Chondrocyte (in vitro differentiated cells): ENCODE measurements around the gene GTF2B. TPM values are rescaled to one million over a fixed set of nuclear protein-coding genes. Genes with fewer than 3 reads are reported as not detected.

ENCODE experiments used
- DNase-seq: peaks from one replicate; pipeline ENCODE4 v3.0.0; 2021; ENCODE audit warnings: mixed read lengths, low spot score
- H3K27ac Mint-ChIP-seq: one replicate; pipeline ENCODE4 v1.8.0; 2021; ENCODE audit warnings: mild to moderate bottlenecking, moderate library complexity, mixed read lengths; ENCODE audit not compliant: unreplicated experiment
- H3K27me3 Mint-ChIP-seq: 2 replicates; pipeline ENCODE4 v1.8.0; 2021; ENCODE audit warnings: low read depth, mixed read lengths
- H3K36me3 Mint-ChIP-seq: 2 replicates; pipeline ENCODE4 v1.8.0; 2021; ENCODE audit warnings: low read depth, mixed read lengths
- H3K4me1 Mint-ChIP-seq: 2 replicates; pipeline ENCODE4 v1.8.0; 2021; ENCODE audit warnings: low read depth, mild to moderate bottlenecking, mixed read lengths
- H3K4me3 Mint-ChIP-seq: one replicate; pipeline ENCODE4 v1.8.0; 2021; ENCODE audit warnings: mild to moderate bottlenecking, moderate library complexity, mixed read lengths; ENCODE audit not compliant: unreplicated experiment
- H3K9me3 Mint-ChIP-seq: 2 replicates; pipeline ENCODE4 v1.8.0; 2021; ENCODE audit warnings: low read depth, mixed read lengths
- total RNA-seq: library from RNA; stranded (reverse); gene quantifications from 3 replicates; pipeline ENCODE4 v1.2.1, GENCODE V29; 2021
- TF ChIP-seq, protein P1 (sequence below): fragments of 200-600 bp; sonication (generic); IDR thresholded peaks from 2 replicates; pipeline ENCODE4 v1.5.0; 2021; ENCODE audit warnings: antibody characterized with exemption, mild to moderate bottlenecking, moderate library complexity

GTF2B gene
- total RNA-seq, 1 donor from 2014 or later, result 19.6 TPM

DNA sequence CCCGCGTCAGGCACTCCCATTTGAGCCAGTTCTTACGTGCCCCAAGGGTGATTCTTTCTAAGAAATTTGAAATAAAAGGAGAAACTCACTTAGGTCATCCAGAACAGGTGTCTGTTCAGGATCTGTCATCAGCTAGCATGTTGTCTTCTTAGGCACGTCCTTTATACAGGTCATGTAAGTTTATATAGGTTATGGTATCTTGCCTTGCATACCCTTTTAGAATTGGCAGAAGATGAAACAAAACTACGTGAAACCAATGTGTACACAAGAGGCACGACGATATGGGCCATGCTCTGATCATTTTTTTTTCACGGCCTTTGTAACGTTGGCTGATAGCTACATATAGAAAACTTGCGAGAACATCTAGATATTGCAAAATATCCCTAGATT lies 579 bp upstream of the GTF2B start:
- H3K9me3 Mint-ChIP-seq, result no peaks in the 10 kb centered on the region
- no peaks in the 10 kb centered on the region for H3K27me3 Mint-ChIP-seq
- peak overlapping the region; percentile 96 for H3K4me3 Mint-ChIP-seq
- H3K36me3 Mint-ChIP-seq, result no peaks in the 10 kb centered on the region
- H3K4me1 Mint-ChIP-seq, result peaks cover 30% of the 10 kb centered on the region
- peak overlapping the region; percentile 98 for H3K27ac Mint-ChIP-seq
- TF ChIP-seq, protein P1, sequence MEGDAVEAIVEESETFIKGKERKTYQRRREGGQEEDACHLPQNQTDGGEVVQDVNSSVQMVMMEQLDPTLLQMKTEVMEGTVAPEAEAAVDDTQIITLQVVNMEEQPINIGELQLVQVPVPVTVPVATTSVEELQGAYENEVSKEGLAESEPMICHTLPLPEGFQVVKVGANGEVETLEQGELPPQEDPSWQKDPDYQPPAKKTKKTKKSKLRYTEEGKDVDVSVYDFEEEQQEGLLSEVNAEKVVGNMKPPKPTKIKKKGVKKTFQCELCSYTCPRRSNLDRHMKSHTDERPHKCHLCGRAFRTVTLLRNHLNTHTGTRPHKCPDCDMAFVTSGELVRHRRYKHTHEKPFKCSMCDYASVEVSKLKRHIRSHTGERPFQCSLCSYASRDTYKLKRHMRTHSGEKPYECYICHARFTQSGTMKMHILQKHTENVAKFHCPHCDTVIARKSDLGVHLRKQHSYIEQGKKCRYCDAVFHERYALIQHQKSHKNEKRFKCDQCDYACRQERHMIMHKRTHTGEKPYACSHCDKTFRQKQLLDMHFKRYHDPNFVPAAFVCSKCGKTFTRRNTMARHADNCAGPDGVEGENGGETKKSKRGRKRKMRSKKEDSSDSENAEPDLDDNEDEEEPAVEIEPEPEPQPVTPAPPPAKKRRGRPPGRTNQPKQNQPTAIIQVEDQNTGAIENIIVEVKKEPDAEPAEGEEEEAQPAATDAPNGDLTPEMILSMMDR, result no peak
- no peak for DNase-seq

DNA sequence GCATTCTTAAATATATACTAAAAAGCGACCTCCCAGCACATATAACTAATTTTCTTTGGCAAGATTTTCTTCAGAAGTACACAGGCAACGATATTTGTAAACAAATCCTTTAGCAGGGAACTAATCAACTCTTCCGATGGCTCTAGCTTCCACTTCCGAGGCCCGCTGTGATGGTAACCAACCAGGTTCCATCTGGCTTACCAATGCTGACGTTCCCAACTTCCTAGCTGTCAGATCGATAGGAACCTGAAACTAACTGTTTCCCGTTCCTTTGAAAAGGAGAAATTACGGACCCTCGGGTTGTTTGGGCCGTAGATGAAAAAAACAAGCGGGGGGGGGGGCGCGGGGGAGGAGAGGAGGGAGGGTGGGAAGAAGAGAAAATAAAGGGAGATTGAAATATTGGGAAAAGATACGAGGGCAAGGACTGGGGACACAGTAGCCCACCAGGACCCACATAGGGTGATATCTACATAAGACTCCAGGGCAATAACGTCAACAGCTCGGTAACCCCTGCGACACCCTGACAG lies 513 bp downstream of the GTF2B start:
- no peak for DNase-seq
- TF ChIP-seq, protein P1, result no peak
- Mint-ChIP-seq H3K4me3 (peak overlapping the region; percentile 96), H3K36me3 (peaks cover 3% of the 10 kb centered on the region), H3K27me3 (no peaks in the 10 kb centered on the region), H3K4me1 (peaks cover 30% of the 10 kb centered on the region), H3K27ac (peak overlapping the region; percentile 98), H3K9me3 (no peaks in the 10 kb centered on the region)

DNA sequence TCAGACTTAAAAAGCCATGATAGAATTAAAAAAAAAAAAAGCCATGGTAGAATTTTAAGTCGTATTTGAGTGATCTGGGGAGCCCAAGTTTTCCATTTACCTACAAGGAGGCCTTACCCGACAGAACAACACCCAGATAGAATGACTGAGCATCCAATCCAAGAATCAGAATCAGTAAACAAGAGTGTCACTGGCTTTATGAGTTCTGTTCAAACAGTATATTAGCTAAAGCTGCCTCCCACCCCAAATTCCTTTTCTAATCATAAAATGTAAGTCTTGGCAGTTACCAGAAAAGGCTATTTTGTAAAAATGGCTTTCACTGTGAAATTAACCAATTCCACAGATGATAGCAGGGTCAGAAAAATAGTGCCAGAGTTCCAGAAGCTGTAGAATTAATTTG lies 1.2 kb downstream of the GTF2B start:
- Mint-ChIP-seq H3K4me3 (peak overlapping the region; percentile 96), H3K27ac (peak overlapping the region; percentile 98)
- TF ChIP-seq, protein P1, result no peak

DNA sequence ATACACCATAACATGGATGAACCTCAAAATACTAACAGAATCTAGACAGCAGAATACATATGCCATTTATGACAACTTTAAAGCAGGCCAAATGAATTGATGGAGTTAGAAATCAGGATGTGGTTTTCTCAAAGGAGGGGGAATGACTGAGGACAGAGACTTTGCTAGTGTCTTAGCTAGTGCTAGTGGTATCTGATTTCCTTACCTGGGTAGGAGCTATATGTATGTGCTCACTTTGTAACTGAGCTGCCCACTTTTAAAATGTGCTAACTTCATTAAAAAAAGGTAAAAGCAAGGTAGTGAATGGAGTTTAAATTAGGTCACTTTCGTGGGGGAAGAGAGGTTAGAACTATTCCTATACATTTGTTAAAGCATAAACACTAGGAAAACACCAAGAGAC lies 2.6 kb downstream of the GTF2B start:
- no peak for DNase-seq
- TF ChIP-seq, protein P1, result no peak
- Mint-ChIP-seq H3K27me3 (no peaks in the 10 kb centered on the region), H3K4me1 (peaks cover 30% of the 10 kb centered on the region), H3K9me3 (no peaks in the 10 kb centered on the region), H3K27ac (no peak overlapping the region), H3K36me3 (peaks cover 5% of the 10 kb centered on the region), H3K4me3 (no peak overlapping the region)

More for the DNA sequence above, 1.2 kb downstream of the GTF2B start:
- Mint-ChIP-seq H3K36me3 (peaks cover 3% of the 10 kb centered on the region), H3K9me3 (no peaks in the 10 kb centered on the region), H3K4me1 (peaks cover 30% of the 10 kb centered on the region), H3K27me3 (no peaks in the 10 kb centered on the region)
- DNase-seq, result no peak

DNA sequence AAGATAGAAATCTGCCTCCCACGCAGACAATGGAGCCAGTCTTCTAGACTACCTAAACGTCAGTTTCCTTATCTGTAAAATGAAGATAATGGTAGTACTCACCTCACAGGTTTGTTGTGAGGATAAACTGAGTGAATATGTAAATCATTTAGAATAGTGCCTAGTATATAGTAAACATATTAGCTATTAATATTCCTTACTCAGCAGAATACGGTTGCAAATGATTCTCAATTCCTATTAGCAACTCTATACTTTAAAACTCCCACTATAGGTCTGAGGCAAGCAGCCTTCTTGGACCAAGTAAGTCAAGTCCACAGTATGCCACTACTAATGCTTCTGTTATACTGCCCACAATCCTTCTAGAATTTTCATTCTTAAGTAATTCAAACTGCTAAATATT lies 5.4 kb downstream of the GTF2B start:
- Mint-ChIP-seq H3K4me3 (no peak overlapping the region), H3K27me3 (no peaks in the 10 kb centered on the region), H3K9me3 (no peaks in the 10 kb centered on the region), H3K27ac (no peak overlapping the region), H3K4me1 (peaks cover 24% of the 10 kb centered on the region), H3K36me3 (peaks cover 5% of the 10 kb centered on the region)
- TF ChIP-seq, protein P1, result no peak
- DNase-seq, result no peak
